ENCODE results near the gene MARCOL. TPM values are rescaled to one million over a fixed set of nuclear protein-coding genes. Genes with fewer than 3 reads are reported as not detected.

Gene MARCOL, protein sequence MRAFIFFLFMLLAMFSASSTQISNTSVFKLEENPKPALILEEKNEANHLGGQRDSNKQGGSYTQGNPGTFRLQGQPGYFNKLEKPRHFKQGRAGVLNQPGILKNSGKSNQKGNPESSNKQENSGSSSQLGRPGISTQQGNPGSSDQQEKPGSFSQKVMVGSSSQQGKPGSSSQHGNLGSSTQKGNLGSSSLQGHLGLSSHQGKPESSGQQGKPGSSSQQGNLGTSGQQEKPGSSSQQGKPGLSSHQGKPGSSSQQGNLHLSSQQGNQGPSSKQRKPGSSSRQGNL
- total RNA-seq (not detected), polyA plus RNA-seq (ENCODE audit: insufficient read depth in 1 of 8, insufficient read length in 8 of 8, low replicate concordance in 1 of 8) (not detected)
- long read RNA-seq, donor 1 = 0 reads
- long read RNA-seq, donor 2 = 0 reads
- long read RNA-seq, donor 3 = 0 reads
- long read RNA-seq, donor 4 = 0 reads
- long read RNA-seq, donor 5 = 0 reads
- long read RNA-seq, donor 6 = 0 reads
- long read RNA-seq, donor 7 = 0 reads
- long read RNA-seq, donor 8 = 0 reads
- long read RNA-seq, donor 9 = 0 reads
- long read RNA-seq, donor 10 = 0 reads
- long read RNA-seq, donor 11 = 0 reads

DNA sequence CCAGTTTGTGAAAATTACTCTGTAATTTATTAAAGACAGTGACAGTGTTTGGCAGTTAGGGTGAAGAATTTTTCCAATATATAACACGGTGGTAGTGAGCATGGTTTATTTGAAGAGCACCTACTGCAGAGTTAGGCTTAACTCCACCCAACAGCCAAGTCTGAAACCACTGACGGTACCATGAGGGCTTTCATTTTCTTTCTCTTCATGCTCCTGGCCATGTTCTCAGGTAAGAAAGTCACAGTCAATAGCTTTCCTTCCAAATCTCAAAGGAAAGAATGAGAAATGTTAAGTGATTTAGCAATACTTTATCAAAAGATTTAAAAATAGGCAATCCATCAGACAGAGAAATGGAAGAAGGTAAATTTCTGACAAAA is at the start of gene MARCOL:
Gene MARCOL (plus strand): TSS at position 108 of the 377 bp plus-strand sequence. CDS start 73 bp downstream, at position 181.
- no peaks in the 10 kb centered on the region for H3K27me3 ChIP-seq (ENCODE audit: control insufficient read depth, insufficient read depth, low read length)
- WGBS (ENCODE audit: insufficient coverage) = no CpG with 5 or more reads among the region's 2 CpGs
- H3K9me3 ChIP-seq (replicated peaks; ENCODE audit: control insufficient read depth, low read depth, low read length) = no peaks in the 10 kb centered on the region
- H3K4me1 ChIP-seq (ENCODE audit: control insufficient read depth, insufficient read depth, low read length) = no peaks in the 10 kb centered on the region
- DNase-seq = no peak
- H3K4me3 ChIP-seq (ENCODE audit: low read length) = no peak within 1 kb of the TSS
- no peak within 1 kb of the TSS for H3K27ac ChIP-seq (ENCODE audit: low read length)
- no peaks in the 10 kb centered on the region for H3K36me3 ChIP-seq (ENCODE audit: control insufficient read depth, insufficient read depth, low read length)

DNA sequence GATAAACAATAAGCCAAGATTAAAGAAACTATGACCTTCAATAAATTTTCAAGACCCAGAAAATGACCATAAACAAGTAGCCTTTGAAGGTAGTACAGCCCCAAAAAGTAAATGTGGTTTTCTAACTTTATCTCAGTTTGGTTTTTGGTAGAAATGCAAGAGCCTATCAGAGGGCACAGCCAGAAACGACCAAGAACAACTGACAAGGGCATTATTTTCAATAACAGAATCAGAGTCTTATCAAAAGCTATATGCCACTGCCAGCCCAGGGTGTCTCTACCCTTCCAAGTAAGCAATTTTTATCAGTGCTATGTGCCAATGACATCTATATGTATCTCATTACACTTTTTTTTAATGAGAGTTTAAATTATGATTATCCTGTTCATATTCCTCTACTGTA is 47.3 kb upstream of the MARCOL start:
- Histone ChIP-seq H3K27me3 (ENCODE audit: control insufficient read depth, insufficient read depth, low read length) (no peaks in the 10 kb centered on the region), H3K4me3 (ENCODE audit: low read length) (no peak overlapping the region), H3K36me3 (ENCODE audit: control insufficient read depth, insufficient read depth, low read length) (no peaks in the 10 kb centered on the region), H3K9me3 (replicated peaks; ENCODE audit: control insufficient read depth, low read depth, low read length) (no peaks in the 10 kb centered on the region), H3K27ac (ENCODE audit: low read length) (no peak overlapping the region), H3K4me1 (ENCODE audit: control insufficient read depth, insufficient read depth, low read length) (no peaks in the 10 kb centered on the region)
- WGBS (ENCODE audit: insufficient coverage) = no CpG with 5 or more reads among the region's 1 CpG
- no peak for DNase-seq

DNA sequence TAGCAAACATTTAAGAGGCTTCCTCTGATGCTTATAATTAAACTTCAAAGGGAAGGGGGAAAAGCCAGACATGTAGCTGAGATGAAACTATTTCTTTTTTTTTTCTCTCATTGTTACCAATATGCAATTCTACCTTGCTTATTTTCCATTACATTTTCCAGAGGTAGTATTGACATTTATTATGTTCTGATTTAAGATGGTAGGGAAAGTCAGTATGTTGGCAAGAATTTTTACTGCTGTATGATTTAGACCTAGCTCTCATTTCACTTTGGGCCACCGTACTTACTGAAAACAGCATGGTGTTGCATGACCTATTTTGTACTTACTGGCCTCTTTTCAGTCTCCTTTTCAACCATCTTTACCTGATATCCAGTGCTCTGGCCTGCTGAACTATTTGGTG is 45.1 kb upstream of the MARCOL start:
- no CpG with 5 or more reads among the region's 1 CpG for WGBS (ENCODE audit: insufficient coverage)
- Histone ChIP-seq H3K4me1 (ENCODE audit: control insufficient read depth, insufficient read depth, low read length) (no peaks in the 10 kb centered on the region), H3K27me3 (ENCODE audit: control insufficient read depth, insufficient read depth, low read length) (no peaks in the 10 kb centered on the region), H3K9me3 (replicated peaks; ENCODE audit: control insufficient read depth, low read depth, low read length) (no peaks in the 10 kb centered on the region), H3K27ac (ENCODE audit: low read length) (no peak overlapping the region), H3K36me3 (ENCODE audit: control insufficient read depth, insufficient read depth, low read length) (no peaks in the 10 kb centered on the region), H3K4me3 (ENCODE audit: low read length) (no peak overlapping the region)
- no peak for DNase-seq

DNA sequence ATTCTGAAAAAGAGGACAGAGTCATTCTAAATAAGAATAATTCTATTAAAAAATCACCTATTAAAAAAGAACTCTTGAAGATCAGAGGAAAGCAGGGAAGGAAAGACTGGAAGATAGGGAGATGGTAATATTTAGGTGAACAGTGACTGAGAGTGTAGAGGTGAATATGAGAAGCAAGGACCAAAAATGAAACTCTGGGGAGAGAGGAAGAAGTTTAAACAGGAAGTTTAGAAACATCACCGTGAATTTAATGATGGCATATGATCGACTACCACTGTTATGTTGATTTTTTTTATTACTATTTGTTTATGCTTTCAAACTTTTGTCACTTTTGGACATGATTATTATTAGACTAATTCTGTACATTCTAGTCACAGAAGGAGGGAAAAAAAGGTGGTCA is 37.2 kb upstream of the MARCOL start:
- no peak for DNase-seq
- Histone ChIP-seq H3K9me3 (replicated peaks; ENCODE audit: control insufficient read depth, low read depth, low read length) (no peaks in the 10 kb centered on the region), H3K36me3 (ENCODE audit: control insufficient read depth, insufficient read depth, low read length) (no peaks in the 10 kb centered on the region), H3K4me1 (ENCODE audit: control insufficient read depth, insufficient read depth, low read length) (no peaks in the 10 kb centered on the region), H3K4me3 (ENCODE audit: low read length) (no peak overlapping the region), H3K27me3 (ENCODE audit: control insufficient read depth, insufficient read depth, low read length) (no peaks in the 10 kb centered on the region), H3K27ac (ENCODE audit: low read length) (no peak overlapping the region)
- WGBS (ENCODE audit: insufficient coverage) = no CpG with 5 or more reads among the region's 2 CpGs

DNA sequence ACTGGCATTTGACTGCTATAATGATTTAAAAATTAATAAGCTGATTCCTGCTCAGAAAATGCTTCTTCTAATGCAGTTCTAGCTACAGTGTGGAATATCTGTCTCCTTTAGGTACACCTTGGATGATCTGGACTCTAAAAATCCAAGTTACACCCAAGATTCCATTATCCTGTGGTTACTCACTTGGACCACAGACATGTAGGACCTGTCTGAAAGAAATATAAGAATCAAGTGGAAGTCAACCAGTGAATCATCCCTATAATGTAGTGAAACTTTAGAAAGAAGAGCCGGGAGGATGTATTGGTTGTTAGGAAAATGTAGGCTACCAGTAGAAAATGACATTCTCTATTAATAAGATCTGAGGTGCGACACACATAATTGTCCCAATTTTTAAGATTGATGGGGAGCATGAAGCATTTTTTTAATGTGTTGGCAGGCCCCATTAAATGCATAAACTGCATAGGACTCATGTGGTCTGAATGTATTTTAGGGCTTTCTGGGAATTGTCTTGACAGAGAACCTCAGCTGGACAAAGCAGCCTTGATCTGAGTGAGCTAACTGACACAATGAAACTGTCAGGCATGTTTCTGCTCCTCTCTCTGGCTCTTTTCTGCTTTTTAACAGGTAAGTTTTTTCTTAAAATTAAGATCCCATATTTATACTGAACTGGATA is 35.7 kb upstream of the MARCOL start, which contains the start of gene SPINK6:
Gene SPINK6 (plus strand): TSS at position 512 of the 673 bp plus-strand sequence. CDS start 55 bp downstream, at position 567.
- no peak within 1 kb of the TSS for H3K4me3 ChIP-seq (ENCODE audit: low read length)
- no peak within 1 kb of the TSS for H3K27ac ChIP-seq (ENCODE audit: low read length)
- H3K27me3 ChIP-seq (ENCODE audit: control insufficient read depth, insufficient read depth, low read length) = no peaks in the 10 kb centered on the region
- H3K4me1 ChIP-seq (ENCODE audit: control insufficient read depth, insufficient read depth, low read length) = no peaks in the 10 kb centered on the region
- DNase-seq = no peak
- H3K9me3 ChIP-seq (replicated peaks; ENCODE audit: control insufficient read depth, low read depth, low read length) = no peaks in the 10 kb centered on the region
- H3K36me3 ChIP-seq (ENCODE audit: control insufficient read depth, insufficient read depth, low read length) = no peaks in the 10 kb centered on the region
- no CpG with 5 or more reads among the region's 2 CpGs for WGBS (ENCODE audit: insufficient coverage)

DNA sequence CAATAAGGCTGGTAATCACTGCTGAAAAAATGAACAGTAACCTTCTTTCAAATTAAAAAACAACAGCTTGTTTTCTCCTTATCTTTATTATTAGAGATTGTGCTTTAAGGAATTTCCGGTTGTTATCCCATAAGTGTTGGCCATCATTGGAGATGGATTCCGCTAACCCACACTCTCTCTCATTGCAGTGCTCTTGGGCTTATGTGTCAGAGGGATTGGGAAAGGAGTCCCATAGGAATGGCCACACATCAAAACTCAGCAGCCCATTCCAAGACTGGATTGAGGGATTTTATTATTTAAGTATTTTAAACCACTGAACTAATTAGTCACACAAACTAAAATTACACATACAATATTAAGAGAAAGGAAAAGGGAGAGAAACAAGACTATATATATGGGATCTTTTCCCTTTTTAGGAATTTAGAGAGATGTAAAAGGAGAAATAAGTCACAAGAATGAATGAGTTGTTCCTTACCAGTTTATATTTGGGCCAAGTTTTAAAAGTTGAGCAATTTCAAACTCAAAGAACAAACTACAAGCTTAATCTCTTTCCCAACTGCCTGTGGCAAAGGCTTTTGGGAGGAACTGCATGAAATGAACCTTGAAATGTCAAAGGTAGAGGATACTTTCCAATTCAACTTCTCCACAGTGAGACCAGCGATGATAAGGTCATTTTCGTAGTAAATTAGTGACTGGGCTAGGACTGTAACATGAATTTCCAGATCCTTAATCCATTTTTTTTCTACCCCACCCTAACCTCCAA is 33.1 kb upstream of the MARCOL start:
- Histone ChIP-seq H3K9me3 (replicated peaks; ENCODE audit: control insufficient read depth, low read depth, low read length) (no peaks in the 10 kb centered on the region), H3K4me3 (ENCODE audit: low read length) (no peak overlapping the region), H3K27me3 (ENCODE audit: control insufficient read depth, insufficient read depth, low read length) (no peaks in the 10 kb centered on the region), H3K36me3 (ENCODE audit: control insufficient read depth, insufficient read depth, low read length) (no peaks in the 10 kb centered on the region), H3K27ac (ENCODE audit: low read length) (no peak overlapping the region), H3K4me1 (ENCODE audit: control insufficient read depth, insufficient read depth, low read length) (no peaks in the 10 kb centered on the region)
- DNase-seq = peak; percentile 27
- no CpG with 5 or more reads among the region's 4 CpGs for WGBS (ENCODE audit: insufficient coverage)

DNA sequence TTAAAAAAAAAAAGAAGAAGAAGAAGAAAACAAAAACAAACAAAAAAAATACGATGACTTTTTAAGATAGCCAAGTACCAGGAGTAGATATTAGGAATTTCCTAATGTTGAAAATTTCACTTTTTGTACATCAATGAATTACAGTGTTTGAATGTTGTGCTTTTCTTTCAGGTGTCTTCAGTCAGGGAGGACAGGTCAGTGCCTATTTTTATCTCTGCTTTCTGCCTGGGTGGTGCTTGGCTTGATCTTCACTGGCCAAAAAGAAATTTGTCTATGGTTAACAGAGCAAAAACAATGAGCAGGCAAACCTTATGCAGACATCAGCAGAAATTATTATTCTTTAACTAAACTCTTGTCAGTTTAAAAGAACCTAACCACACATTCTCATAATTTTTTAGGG is 32.5 kb upstream of the MARCOL start:
- Histone ChIP-seq H3K4me3 (ENCODE audit: low read length) (no peak overlapping the region), H3K27me3 (ENCODE audit: control insufficient read depth, insufficient read depth, low read length) (no peaks in the 10 kb centered on the region), H3K27ac (ENCODE audit: low read length) (no peak overlapping the region), H3K9me3 (replicated peaks; ENCODE audit: control insufficient read depth, low read depth, low read length) (no peaks in the 10 kb centered on the region), H3K36me3 (ENCODE audit: control insufficient read depth, insufficient read depth, low read length) (no peaks in the 10 kb centered on the region), H3K4me1 (ENCODE audit: control insufficient read depth, insufficient read depth, low read length) (no peaks in the 10 kb centered on the region)
- no peak for DNase-seq
- no CpG with 5 or more reads among the region's 1 CpG for WGBS (ENCODE audit: insufficient coverage)

DNA sequence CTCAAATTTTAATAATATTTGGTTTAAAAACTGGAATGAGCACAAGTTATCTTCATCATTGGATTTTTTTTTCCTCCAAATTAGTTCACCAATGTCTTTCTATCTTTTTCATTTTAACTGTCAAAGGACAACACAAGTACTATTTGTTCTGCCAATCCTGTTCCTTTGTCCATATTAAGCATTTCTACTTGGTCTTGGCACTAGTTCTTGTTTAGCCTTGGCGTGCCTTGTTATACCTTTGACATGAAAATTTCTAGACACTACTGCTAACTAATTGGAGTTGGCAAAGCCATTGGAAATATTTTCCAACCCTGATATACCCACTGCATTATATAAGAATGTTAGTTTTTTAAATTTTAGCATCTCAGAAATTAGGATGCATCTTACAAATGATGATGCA is 31.7 kb upstream of the MARCOL start:
- no peaks in the 10 kb centered on the region for H3K27me3 ChIP-seq (ENCODE audit: control insufficient read depth, insufficient read depth, low read length)
- H3K4me1 ChIP-seq (ENCODE audit: control insufficient read depth, insufficient read depth, low read length) = no peaks in the 10 kb centered on the region
- no CpG with 5 or more reads among the region's 1 CpG for WGBS (ENCODE audit: insufficient coverage)
- no peak overlapping the region for H3K4me3 ChIP-seq (ENCODE audit: low read length)
- no peak overlapping the region for H3K27ac ChIP-seq (ENCODE audit: low read length)
- no peaks in the 10 kb centered on the region for H3K36me3 ChIP-seq (ENCODE audit: control insufficient read depth, insufficient read depth, low read length)
- no peaks in the 10 kb centered on the region for H3K9me3 ChIP-seq (replicated peaks; ENCODE audit: control insufficient read depth, low read depth, low read length)
- no peak for DNase-seq

DNA sequence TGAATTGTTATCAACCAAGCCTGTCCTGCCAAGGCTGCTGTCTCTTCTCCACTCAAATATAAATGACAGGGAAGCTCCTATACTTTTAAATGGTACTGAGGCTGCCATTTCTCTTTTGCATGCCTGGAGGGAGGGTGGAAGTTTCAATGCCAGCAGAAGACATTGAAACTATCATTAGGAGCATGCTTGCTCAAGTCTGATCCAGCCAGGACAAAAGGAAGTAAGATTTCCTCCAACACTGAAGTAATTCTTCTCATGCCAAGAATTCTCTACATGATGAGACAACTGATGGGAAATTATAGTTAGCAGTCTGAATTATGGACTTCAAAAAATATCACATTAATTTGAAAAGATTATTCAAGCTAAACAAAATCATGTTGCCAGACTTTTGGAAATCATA is 30.1 kb upstream of the MARCOL start:
- DNase-seq = no peak
- H3K9me3 ChIP-seq (replicated peaks; ENCODE audit: control insufficient read depth, low read depth, low read length) = no peaks in the 10 kb centered on the region
- no peak overlapping the region for H3K27ac ChIP-seq (ENCODE audit: low read length)
- H3K4me3 ChIP-seq (ENCODE audit: low read length) = no peak overlapping the region
- H3K36me3 ChIP-seq (ENCODE audit: control insufficient read depth, insufficient read depth, low read length) = no peaks in the 10 kb centered on the region
- H3K4me1 ChIP-seq (ENCODE audit: control insufficient read depth, insufficient read depth, low read length) = no peaks in the 10 kb centered on the region
- no peaks in the 10 kb centered on the region for H3K27me3 ChIP-seq (ENCODE audit: control insufficient read depth, insufficient read depth, low read length)
